Posterior cingulate gyrus (tissue), 11 donors: ENCODE measurements around the gene ZNF839.

Experiments
- DNase-seq, 10 donors: peaks; one replicate each; pipeline versions ENCODE4 v3.0.0 to v3.0.0-alpha.2; 2020 to 2021; ENCODE audit warnings: mixed read lengths in 3 of 10
- intact Hi-C: fragments of 100-400 bp; cut with DNase I; formaldehyde crosslinking; loops from one replicate; pipeline ENCODE4 v1.15.1; 2023

The ZNF839 gene

DNA sequence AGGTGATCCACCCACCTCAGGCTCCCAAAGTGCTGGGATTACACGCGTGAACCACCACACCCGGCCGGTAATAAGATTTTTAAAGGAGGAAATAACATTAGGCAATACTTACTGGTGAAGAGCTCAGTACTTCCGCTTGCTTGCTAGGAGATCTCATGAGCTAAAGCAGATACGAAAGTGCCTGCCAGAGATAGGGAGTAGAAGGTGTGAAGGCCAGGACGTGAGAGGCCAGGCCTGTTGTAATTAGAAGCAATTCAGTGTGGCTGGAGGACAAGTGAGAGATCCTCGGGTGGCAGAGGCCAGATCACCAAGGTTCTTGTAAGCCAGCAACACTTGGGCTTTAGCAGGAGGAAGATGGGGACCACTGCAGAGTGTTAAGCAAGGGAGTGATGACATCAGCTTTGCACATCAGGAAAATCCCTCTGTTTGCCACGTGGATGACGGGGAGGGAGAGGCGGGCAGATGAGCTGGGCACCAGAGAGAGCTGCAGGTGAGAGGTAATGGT lies 50.8 kb downstream of the ZNF839 start:
- intact Hi-C loops, result no loop called here
- DNase-seq, result no peak

DNA sequence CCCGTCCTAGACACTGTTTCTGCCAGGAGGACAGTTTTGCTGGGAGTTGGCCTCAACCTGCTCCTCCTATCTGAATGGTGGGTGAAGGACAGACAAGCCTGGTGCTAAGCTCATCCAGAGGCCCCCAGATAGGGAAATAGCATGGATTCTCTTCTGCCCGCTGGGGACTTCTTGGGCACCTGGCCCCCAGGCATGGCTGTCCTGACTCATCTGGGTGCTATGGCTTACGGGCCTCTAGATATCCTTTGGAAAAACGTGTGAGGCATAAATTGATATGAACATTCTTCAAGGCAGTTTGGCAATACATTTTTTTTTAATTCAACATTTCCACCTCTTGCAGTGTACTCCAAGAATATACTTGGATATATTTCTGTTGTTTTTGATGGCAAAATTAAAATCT lies 51.8 kb downstream of the ZNF839 start:
- intact Hi-C loops, result no loop called here
- DNase-seq, result no peak

DNA sequence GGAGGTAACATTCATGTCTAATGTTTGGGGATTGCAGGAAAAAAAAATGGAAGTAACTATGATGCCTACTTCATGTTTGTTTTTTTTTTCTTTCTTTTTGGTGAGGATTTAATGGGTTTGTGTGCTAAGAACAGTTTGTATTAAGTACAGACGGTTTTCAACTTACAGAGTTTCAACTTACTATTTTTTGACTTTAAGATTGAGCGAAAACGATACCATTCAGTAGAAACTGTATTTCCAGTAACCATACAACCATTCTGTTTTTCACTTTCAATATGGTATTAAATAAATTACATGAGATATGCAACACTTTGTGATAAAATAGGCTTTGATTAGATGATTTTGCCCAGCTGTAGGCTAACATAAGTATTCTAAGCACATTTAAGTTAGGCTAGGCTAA lies 53.6 kb downstream of the ZNF839 start:
- intact Hi-C loops, result no loop called here
- no peak for DNase-seq

DNA sequence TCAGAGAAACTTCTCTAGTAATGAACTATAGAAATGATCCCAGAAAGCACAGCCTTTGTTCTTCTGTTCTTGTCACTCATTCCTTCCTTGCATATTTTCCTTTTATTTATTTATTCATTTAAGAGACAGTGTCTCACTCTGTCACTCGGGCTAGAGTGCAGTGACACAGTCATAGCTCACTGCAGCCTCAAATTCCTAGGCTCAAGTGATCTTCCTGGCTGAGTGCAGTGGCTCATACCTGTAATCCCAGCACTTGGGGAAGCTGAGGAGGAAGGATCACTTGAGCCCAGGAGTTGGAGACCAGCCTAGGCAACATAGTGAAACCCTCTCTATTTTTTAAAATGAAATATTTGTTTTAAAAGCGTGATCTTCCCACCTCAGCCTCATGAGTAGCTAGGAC lies 54.7 kb downstream of the ZNF839 start:
- intact Hi-C loops, result no loop called here
- no peak for DNase-seq

DNA sequence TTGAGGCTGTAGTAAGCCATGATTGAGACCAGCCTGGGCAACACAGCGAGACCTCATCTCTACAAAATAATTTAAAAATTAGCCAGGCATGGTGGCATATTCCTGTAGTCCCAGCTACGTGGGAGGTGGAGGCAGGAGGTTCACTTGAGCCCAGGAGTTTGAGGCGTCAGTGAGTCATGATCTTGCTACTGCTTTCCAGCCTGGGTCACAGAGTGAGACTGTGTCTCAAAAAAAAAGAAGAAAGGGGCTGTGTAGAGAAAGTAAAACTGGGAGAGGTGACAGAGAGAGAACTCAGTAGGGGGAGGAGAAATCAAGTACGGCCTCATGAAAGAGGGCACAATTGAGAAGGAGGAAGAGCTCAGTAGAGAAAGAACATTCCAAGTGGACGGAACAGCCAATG lies 55.6 kb downstream of the ZNF839 start:
- no peak for DNase-seq
- intact Hi-C loops, result no loop called here

DNA sequence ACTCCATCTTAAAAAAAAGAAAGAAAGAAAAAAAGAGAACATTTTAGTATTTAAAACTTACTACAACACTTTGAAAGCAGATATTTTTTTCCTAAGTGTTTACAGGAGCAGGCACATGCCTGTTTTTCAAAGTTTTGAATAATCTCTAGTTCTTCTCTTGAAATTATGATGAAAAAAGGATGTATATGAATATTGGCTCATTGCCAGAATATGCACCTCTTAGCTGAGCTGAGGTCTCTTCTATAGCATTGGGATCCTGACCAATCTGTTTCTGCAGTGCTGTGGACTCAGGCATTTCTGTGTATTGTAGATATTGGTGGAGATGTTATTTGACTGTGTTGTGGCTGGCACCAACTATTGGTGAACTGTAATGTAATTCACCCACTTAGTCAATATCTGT lies 58.1 kb downstream of the ZNF839 start:
- intact Hi-C loops, result no loop called here
- no peak for DNase-seq

DNA sequence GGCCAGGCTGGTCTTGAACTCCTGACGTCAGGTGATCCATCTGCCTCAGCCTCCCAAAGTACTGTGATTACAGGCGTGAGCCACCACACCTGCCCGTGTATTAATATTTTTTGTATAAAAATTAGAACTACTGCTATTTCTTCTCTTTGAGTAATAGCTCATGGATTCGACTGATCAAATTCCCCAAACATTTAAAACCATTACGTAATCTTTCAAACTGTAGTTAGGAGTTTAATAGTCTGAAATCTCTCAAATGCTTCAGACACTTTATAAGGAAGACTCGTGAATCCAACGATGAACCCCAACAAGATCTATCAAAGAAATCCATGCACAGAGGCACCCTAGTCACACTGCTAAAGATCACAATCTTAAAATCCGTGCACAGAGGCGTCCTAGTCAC lies 59.3 kb downstream of the ZNF839 start:
- intact Hi-C loops, result no loop called here
- DNase-seq, result no peak

DNA sequence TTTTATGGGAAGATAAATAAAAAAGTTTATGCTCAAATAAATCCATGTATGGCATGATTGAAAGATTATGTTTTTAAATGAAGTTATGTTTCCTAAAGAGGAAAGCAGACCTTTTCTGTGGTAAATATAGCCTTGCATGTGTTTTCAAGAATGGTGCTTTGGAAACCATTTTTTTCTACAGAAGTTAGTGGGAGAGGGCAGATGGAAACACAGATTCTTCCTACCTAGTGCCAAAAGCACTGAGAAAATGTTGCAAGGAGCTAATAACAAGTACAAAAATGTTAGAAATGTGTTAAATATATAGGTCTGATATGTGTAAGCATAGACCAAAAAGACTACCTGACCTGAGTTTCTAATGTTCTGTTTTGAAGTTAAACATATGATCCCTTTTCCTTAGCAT lies 67.5 kb downstream of the ZNF839 start:
- DNase-seq, result no peak
- intact Hi-C loops, result no loop called here

DNA sequence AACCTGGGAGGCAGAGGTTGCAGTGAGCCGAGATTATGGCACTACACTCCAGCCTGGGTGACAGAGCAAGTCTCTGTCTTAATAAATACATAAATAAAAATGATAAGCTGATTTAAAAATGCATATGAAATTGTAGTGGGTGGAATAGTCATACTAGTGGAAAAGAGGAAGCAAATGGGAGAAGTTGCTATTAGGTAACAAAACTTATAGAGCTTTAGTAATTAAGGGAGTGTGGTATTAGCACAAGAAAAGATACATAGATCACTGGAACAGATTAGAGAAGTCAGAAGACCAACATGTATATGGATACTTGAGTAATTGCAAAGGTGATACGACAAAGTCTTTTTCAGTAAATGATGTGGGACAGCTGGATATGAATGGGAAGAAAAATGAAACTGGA lies 69.7 kb downstream of the ZNF839 start:
- DNase-seq, result no peak
- intact Hi-C loops, result no loop called here

DNA sequence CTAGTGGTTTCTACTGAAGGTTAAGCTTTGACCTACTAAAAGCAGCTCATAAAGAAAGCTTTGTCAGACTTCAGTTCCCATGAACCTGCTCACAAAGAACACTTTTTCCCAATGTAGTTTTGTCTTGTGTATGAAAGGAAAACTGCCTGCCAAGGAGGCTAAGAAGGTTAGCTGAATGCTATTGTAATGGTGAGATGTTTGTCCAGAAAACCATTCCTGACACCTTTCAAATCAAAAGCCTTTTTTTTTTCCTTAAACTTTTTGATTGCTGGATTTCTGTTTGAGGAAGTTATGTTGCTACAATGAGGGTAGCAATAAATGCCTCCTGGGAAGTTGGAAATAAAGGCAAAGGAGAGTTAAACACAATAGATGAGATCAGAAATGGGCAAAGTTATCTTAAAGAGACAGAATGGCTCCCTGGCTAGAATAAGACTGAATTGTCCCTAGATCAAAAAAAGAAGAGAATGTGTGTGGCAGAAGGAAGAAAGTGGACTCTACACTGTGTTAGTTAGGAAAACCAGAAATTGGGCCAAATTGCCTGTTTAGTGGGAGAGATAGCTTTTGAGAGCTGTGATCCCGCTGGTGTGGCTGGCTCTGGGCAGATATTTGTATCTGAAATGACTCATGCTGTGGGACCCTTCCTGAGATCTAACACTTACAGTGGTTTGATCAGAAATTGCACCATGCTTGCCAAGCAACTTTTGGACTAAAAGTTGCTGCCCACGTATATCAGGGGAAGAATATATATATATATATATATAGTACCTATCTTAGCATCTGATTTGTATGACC lies 70.7 kb downstream of the ZNF839 start:
- intact Hi-C loops, result no loop called here
- peak in 1 of 10 donors; percentile 51 for DNase-seq
